IPS-18c (cell line): ENCODE measurements around the gene C22orf39.
"Not testable (repeated sequence)": the region's sequence is repeated elsewhere in the genome, so short reads cannot be mapped to it uniquely, and the experiment has no call there.

Source experiments
- H3K4me3 ChIP-seq: 2 replicates; pipeline ENCODE4 v1.7.0; 2013; ENCODE audit warnings: low read depth, mild to moderate bottlenecking, low read length, moderate library complexity; ENCODE audit not compliant: insufficient read depth
- H3K9me3 ChIP-seq: one replicate; pipeline ENCODE4 v1.6.1; 2013; ENCODE audit warnings: mild to moderate bottlenecking, low read length, moderate library complexity; ENCODE audit not compliant: control insufficient read depth, insufficient read depth

The C22orf39 gene

GRCh38 chr22:19442166-19442565 is 5.3 kb downstream of the C22orf39 start:
- Histone ChIP-seq H3K4me3 (no peak overlapping the region), H3K9me3 (no peaks in the 10 kb centered on the region)

GRCh38 chr22:19440411-19441195 is 6.9 kb downstream of the C22orf39 start:
- Histone ChIP-seq H3K9me3 (no peaks in the 10 kb centered on the region), H3K4me3 (no peak overlapping the region)

GRCh38 chr22:19438298-19438697 is 9.2 kb downstream of the C22orf39 start:
- H3K4me3 ChIP-seq, result no peak overlapping the region
- H3K9me3 ChIP-seq, result no peaks in the 10 kb centered on the region

GRCh38 chr22:19436444-19437161 is 10.9 kb downstream of the C22orf39 start:
- H3K9me3 ChIP-seq, H3K4me3 ChIP-seq: not testable (repeated sequence)

GRCh38 chr22:19434829-19435580 is 12.5 kb downstream of the C22orf39 start:
- Histone ChIP-seq H3K4me3 (no peak overlapping the region), H3K9me3 (no peaks in the 10 kb centered on the region)

- Histone ChIP-seq H3K4me3 (no peak overlapping the region), H3K9me3 (no peaks in the 10 kb centered on the region)
Measured at GRCh38 chr22:19434401-19434800, 13.1 kb downstream of the C22orf39 start.

GRCh38 chr22:19432133-19432851 is 15.2 kb downstream of the C22orf39 start, which contains the start of gene MRPL40:
Gene MRPL40 (plus strand): TSS chr22:19432545. CDS start chr22:19432555, 10 bp downstream.
- Histone ChIP-seq H3K4me3 (peak within 1 kb of the TSS; percentile 97), H3K9me3 (no peaks in the 10 kb centered on the region)

- Histone ChIP-seq H3K4me3 (peak within 1 kb of the TSS; percentile 97), H3K9me3 (no peaks in the 10 kb centered on the region)
Measured at GRCh38 chr22:19431649-19432132, 15.8 kb downstream of the C22orf39 start, which contains the start of gene HIRA. Gene HIRA (minus strand): TSS chr22:19431733. CDS start chr22:19431476, 257 bp downstream.

GRCh38 chr22:19430890-19431541 is 16.5 kb downstream of the C22orf39 start:
- H3K9me3 ChIP-seq, result peaks cover 2% of the 10 kb centered on the region

GRCh38 chr22:19429950-19430889 is 17.3 kb downstream of the C22orf39 start:
- H3K9me3 ChIP-seq, result peaks cover 2% of the 10 kb centered on the region
- H3K4me3 ChIP-seq, result peak overlapping the region; percentile 91

More at GRCh38 chr22:19430890-19431541, 16.5 kb downstream of the C22orf39 start:
- peak overlapping the region; percentile 91 for H3K4me3 ChIP-seq

GRCh38 chr22:19424186-19424500 is 23.4 kb downstream of the C22orf39 start:
- no peak overlapping the region for H3K4me3 ChIP-seq
- H3K9me3 ChIP-seq, result peaks cover 2% of the 10 kb centered on the region

GRCh38 chr22:19422440-19423301 is 24.8 kb downstream of the C22orf39 start:
- peaks cover 2% of the 10 kb centered on the region for H3K9me3 ChIP-seq
- H3K4me3 ChIP-seq, result no peak overlapping the region

- no peaks in the 10 kb centered on the region for H3K9me3 ChIP-seq
- no peak overlapping the region for H3K4me3 ChIP-seq
Measured at GRCh38 chr22:19420321-19420720, 27.2 kb downstream of the C22orf39 start.

GRCh38 chr22:19419464-19420178 is 27.9 kb downstream of the C22orf39 start:
- no peaks in the 10 kb centered on the region for H3K9me3 ChIP-seq

More at GRCh38 chr22:19419464-19420178, 27.9 kb downstream of the C22orf39 start:
- no peak overlapping the region for H3K4me3 ChIP-seq
